OCI-LY1 (cell line): ENCODE data around the gene MLC1.

ENCODE experiments used
- H2AFZ ChIP-seq: fragments of 200-600 bp; sonication (generic), shearing (Covaris generic); 2 replicates; pipeline ENCODE4 v1.6.0; 2014; ENCODE audit warnings: antibody characterized with exemption, mild to moderate bottlenecking, low read length
- H3F3A ChIP-seq: fragments of 200-600 bp; sonication (generic), shearing (Covaris generic); 2 replicates; pipeline ENCODE4 v1.6.0; 2014; ENCODE audit warnings: mild to moderate bottlenecking, antibody characterized with exemption, low read length, moderate library complexity; ENCODE audit not compliant: insufficient read depth
- H3K27ac ChIP-seq: fragments of 200-600 bp; sonication (generic); 2 replicates; pipeline ENCODE4 v1.5.1; 2014; ENCODE audit warnings: low read length, mixed run types, mild to moderate bottlenecking, low read depth; ENCODE audit not compliant: poor library complexity, severe bottlenecking
- H3K27me3 ChIP-seq: fragments of 200-600 bp; sonication (generic); 2 replicates; pipeline ENCODE4 v1.6.0; 2014; ENCODE audit warnings: antibody characterized with exemption, mild to moderate bottlenecking, low read length, moderate library complexity; ENCODE audit not compliant: insufficient read depth
- H3K36me3 ChIP-seq: fragments of 200-600 bp; sonication (generic); 2 replicates; pipeline ENCODE4 v1.6.1; 2014; ENCODE audit warnings: mild to moderate bottlenecking, antibody characterized with exemption, low read length, moderate library complexity, mixed read lengths; ENCODE audit not compliant: insufficient read depth
- H3K4me1 ChIP-seq: fragments of 200-600 bp; sonication (generic); 2 replicates; pipeline ENCODE4 v1.5.1; 2014; ENCODE audit warnings: mild to moderate bottlenecking, low read length, moderate library complexity; ENCODE audit not compliant: insufficient read depth, severe bottlenecking
- H3K4me2 ChIP-seq: fragments of 200-600 bp; sonication (generic), shearing (Covaris generic); 2 replicates; pipeline ENCODE4 v1.6.1; 2014; ENCODE audit warnings: low read length
- H3K4me3 ChIP-seq: fragments of 200-600 bp; sonication (generic); 2 replicates; pipeline ENCODE4 v1.5.1; 2014; ENCODE audit warnings: low read length, low read depth, mild to moderate bottlenecking, mixed read lengths; ENCODE audit not compliant: poor library complexity, severe bottlenecking
- H3K79me2 ChIP-seq: fragments of 200-600 bp; shearing (Covaris generic); 2 replicates; pipeline ENCODE4 v1.6.1; 2016; ENCODE audit warnings: mixed run types, low read length, mixed read lengths; ENCODE audit not compliant: insufficient read depth
- H3K9ac ChIP-seq: fragments of 200-600 bp; sonication (generic), shearing (Covaris generic); 2 replicates; pipeline ENCODE4 v1.6.1; 2014; ENCODE audit warnings: mild to moderate bottlenecking, low read length, mixed read lengths
- H3K9me2 ChIP-seq: fragments of 200-600 bp; sonication (generic), shearing (Covaris generic); 2 replicates; pipeline ENCODE4 v1.6.1; 2014; ENCODE audit warnings: low read depth, mild to moderate bottlenecking, low read length, mixed read lengths
- H3K9me3 ChIP-seq: fragments of 200-600 bp; shearing (Covaris generic); 2 replicates; pipeline ENCODE4 v1.6.1; 2014; ENCODE audit warnings: low read length, mixed read lengths
- H4K20me1 ChIP-seq: fragments of 200-600 bp; sonication (generic), shearing (Covaris generic); 2 replicates; pipeline ENCODE4 v1.6.0; 2016; ENCODE audit warnings: mild to moderate bottlenecking, low read length; ENCODE audit not compliant: insufficient read depth
- EZH2 ChIP-seq: fragments of 200-600 bp; sonication (generic), shearing (Covaris generic); IDR thresholded peaks from 2 replicates; pipeline ENCODE4 v1.8.0; 2017; ENCODE audit warnings: borderline replicate concordance, mixed run types, mild to moderate bottlenecking, antibody characterized with exemption, low read length, moderate library complexity, mixed read lengths
- TF ChIP-seq, protein P1 (sequence below): fragments of 200-600 bp; sonication (generic), shearing (Covaris generic); IDR thresholded peaks from 2 replicates; pipeline ENCODE4 v1.5.1; 2017; ENCODE audit warnings: mild to moderate bottlenecking, antibody characterized with exemption, low read length, moderate library complexity, mixed read lengths

MLC1 gene

DNA sequence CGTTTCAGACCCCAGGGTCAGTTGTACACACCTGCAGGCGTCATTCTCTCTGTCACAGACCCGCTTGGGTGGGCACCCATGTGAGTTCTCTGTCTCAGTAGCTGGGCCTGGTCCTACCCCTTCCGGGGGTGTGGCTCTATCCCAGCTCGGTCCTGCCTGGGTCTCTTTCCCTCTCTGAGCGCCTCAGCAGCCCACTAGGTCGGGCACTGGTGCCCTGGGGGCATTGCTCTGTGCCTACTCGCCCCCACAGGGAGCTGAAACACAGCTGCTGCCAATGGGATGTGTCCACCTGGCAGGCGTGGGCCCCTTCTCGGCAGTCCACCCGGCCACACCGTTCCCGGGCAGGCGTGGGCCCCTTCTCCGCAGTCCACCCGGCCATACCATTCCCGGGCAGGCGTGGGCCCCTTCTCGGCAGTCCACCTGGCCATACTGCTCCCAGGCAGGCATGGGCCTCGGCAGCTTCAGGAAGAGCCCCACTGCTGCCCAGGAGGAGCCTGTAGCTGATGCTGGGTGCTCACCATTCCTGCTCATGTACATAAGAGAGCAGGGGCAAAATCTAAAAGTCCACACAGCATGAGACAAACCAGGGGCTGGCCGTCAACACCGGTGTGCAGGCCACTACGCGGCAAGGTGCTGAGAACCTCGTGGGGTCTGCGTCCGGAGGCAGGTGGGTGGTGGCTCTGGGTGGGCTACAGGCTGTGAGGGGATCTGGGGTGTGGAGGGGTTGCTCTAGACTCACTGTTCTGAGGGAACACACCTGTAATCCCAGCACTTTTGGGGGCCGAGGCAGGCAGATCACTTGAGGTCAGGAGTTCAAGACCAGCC, 12.3 kb downstream of the MLC1 start:
- Histone ChIP-seq H3K9ac (no peak overlapping the region; the same call in 1 of the 2 replicates), H3F3A (no peaks in the 10 kb centered on the region), H3K27me3 (no peaks in the 10 kb centered on the region), H3K4me1 (peaks cover 23% of the 10 kb centered on the region), H3K27ac (no peak overlapping the region), H2AFZ (no peak overlapping the region), H4K20me1 (no peaks in the 10 kb centered on the region), H3K9me3 (no peaks in the 10 kb centered on the region), H3K4me2 (peak overlapping the region; percentile 33), H3K36me3 (no peaks in the 10 kb centered on the region), H3K9me2 (no peaks in the 10 kb centered on the region), H3K79me2 (no peaks in the 10 kb centered on the region), H3K4me3 (no peak overlapping the region)
- TF ChIP-seq EZH2 = no peak
- TF ChIP-seq, protein P1, sequence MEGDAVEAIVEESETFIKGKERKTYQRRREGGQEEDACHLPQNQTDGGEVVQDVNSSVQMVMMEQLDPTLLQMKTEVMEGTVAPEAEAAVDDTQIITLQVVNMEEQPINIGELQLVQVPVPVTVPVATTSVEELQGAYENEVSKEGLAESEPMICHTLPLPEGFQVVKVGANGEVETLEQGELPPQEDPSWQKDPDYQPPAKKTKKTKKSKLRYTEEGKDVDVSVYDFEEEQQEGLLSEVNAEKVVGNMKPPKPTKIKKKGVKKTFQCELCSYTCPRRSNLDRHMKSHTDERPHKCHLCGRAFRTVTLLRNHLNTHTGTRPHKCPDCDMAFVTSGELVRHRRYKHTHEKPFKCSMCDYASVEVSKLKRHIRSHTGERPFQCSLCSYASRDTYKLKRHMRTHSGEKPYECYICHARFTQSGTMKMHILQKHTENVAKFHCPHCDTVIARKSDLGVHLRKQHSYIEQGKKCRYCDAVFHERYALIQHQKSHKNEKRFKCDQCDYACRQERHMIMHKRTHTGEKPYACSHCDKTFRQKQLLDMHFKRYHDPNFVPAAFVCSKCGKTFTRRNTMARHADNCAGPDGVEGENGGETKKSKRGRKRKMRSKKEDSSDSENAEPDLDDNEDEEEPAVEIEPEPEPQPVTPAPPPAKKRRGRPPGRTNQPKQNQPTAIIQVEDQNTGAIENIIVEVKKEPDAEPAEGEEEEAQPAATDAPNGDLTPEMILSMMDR = no peak

DNA sequence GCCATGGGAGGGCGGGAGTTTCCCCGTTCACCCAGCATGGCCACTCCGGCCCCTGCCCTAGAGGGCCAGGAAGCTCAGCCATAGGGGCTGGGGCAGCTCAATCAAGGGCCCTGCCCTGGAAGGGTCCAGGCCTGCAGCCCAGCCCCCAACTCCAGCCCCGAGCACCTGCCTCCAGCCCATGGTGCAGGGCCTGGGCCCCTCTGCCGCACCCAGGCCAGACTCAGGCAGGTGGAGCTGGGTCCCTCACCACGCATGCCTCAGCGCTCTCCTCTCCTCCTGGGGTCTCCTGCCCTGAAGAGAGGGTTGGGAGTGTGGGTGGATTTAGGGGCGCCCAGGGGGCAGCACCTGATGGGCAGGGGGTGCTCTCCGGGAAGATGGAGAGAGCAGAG, 13.1 kb downstream of the MLC1 start:
- no peaks in the 10 kb centered on the region for H3K27me3 ChIP-seq
- H3K9me2 ChIP-seq = no peaks in the 10 kb centered on the region
- no peaks in the 10 kb centered on the region for H3F3A ChIP-seq
- no peaks in the 10 kb centered on the region for H3K79me2 ChIP-seq
- no peak overlapping the region for H3K9ac ChIP-seq
- H3K36me3 ChIP-seq = no peaks in the 10 kb centered on the region
- H3K4me3 ChIP-seq = no peak overlapping the region
- H2AFZ ChIP-seq = no peak overlapping the region
- no peak for TF ChIP-seq EZH2
- TF ChIP-seq, protein P1 = no peak
- no peak overlapping the region for H3K27ac ChIP-seq
- H3K9me3 ChIP-seq = no peaks in the 10 kb centered on the region
- H3K4me2 ChIP-seq = 0 out of 2 replicates have a peak overlapping the region, but pooled peaks have one; percentile 33
- peaks cover 23% of the 10 kb centered on the region for H3K4me1 ChIP-seq
- no peaks in the 10 kb centered on the region for H4K20me1 ChIP-seq

DNA sequence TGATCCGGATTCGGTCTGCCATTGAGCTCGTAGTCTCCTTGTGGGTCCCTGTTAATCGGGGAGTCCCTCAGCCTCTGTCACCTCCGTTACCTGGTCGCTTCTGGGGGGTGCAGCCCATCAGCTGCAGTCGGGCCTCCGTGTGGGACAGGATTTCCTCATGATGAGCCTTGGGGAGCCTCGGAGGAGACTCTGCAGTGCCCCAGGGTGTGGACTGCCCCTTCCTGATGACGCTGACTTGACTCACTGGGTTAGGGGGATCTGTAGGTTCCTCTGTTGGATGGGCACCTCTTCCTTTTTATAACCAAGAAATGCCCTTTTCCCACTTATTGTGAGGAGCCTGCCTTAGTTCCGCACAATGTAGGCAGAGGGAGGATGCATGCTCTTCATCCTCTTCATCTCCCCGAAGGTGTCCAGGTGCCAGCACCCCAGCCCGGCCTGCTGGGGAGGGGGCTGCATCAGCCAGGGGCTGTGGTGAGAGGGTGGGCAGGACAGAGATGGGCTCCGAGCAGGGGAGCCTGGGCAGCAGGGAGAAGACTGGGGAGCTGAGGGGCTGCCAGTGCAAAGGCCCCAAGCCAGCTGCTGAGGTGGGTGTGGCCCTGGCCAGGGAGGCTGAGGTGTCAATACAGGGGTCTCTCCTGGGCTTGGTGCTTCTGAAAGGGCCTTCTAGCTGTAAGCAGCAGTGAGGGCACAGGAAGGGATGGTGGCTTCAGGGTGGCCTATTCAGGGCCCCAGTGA, 13.6 kb downstream of the MLC1 start:
- Histone ChIP-seq H4K20me1 (no peaks in the 10 kb centered on the region), H3K9me2 (no peaks in the 10 kb centered on the region), H3K9ac (no peak overlapping the region), H3K27ac (no peak overlapping the region), H3K4me2 (no peak overlapping the region), H3K4me1 (peaks cover 24% of the 10 kb centered on the region), H3K27me3 (no peaks in the 10 kb centered on the region), H3K9me3 (no peaks in the 10 kb centered on the region), H2AFZ (no peak overlapping the region), H3K4me3 (no peak overlapping the region), H3F3A (no peaks in the 10 kb centered on the region), H3K79me2 (no peaks in the 10 kb centered on the region), H3K36me3 (no peaks in the 10 kb centered on the region)
- TF ChIP-seq, protein P1 = no peak
- no peak for TF ChIP-seq EZH2
